ENCODE data around the gene HSD3B2.

The HSD3B2 gene

GRCh38 chr1:119414950-119415349 is at the start of gene HSD3B2:
TSS of gene HSD3B2 (plus strand) at chr1:119415150. CDS start at chr1:119415420, 270 bp downstream.
- DNase-seq (ENCODE audit: low read depth), result no peak
- H3K4me3 ChIP-seq (ENCODE audit: low read depth, low read length), result no peak within 1 kb of the TSS
- TF ChIP-seq CTCF (conservative IDR thresholded peaks at IDR 0.05; ENCODE audit: low read depth, low read length), result no peak

GRCh38 chr1:119366424-119366823 is 48.5 kb upstream of the HSD3B2 start:
- TF ChIP-seq CTCF (conservative IDR thresholded peaks at IDR 0.05; ENCODE audit: low read depth, low read length), result no peak
- DNase-seq (ENCODE audit: low read depth), result no peak
- no peak overlapping the region for H3K4me3 ChIP-seq (ENCODE audit: low read depth, low read length)

GRCh38 chr1:119367432-119368124 is 47.4 kb upstream of the HSD3B2 start:
- peak; percentile 75 for DNase-seq (ENCODE audit: low read depth)
- peak; percentile 93 for TF ChIP-seq CTCF (conservative IDR thresholded peaks at IDR 0.05; ENCODE audit: low read depth, low read length)
- no peak overlapping the region for H3K4me3 ChIP-seq (ENCODE audit: low read depth, low read length)

GRCh38 chr1:119368554-119368953 is 46.4 kb upstream of the HSD3B2 start, which contains the start of gene HAO2:
TSS of gene HAO2 (plus strand) at chr1:119368785. CDS start at chr1:119381086, 12,301 bp downstream.
- no peak for TF ChIP-seq CTCF (conservative IDR thresholded peaks at IDR 0.05; ENCODE audit: low read depth, low read length)
- no peak for DNase-seq (ENCODE audit: low read depth)
- no peak within 1 kb of the TSS for H3K4me3 ChIP-seq (ENCODE audit: low read depth, low read length)

- TF ChIP-seq CTCF (conservative IDR thresholded peaks at IDR 0.05; ENCODE audit: low read depth, low read length), result no peak
- no peak for DNase-seq (ENCODE audit: low read depth)
These were observed 44.2 kb upstream of the HSD3B2 start for GRCh38 chr1:119370748-119371147.

GRCh38 chr1:119371815-119372214 is 43.1 kb upstream of the HSD3B2 start:
- no peak for DNase-seq (ENCODE audit: low read depth)
- H3K4me3 ChIP-seq (ENCODE audit: low read depth, low read length), result no peak overlapping the region
- TF ChIP-seq CTCF (conservative IDR thresholded peaks at IDR 0.05; ENCODE audit: low read depth, low read length), result no peak

More at GRCh38 chr1:119370748-119371147, 44.2 kb upstream of the HSD3B2 start:
- H3K4me3 ChIP-seq (ENCODE audit: low read depth, low read length), result no peak overlapping the region
